IPS-20b (cell line): ENCODE data around the gene TRMT1.
A peak's percentile ranks its signal among the peaks of the same experiment; 100 is the strongest.

Experiments used
- H3K27ac ChIP-seq: one replicate; pipeline ENCODE4 v1.5.1; 2013; ENCODE audit warnings: low read length
- H3K27me3 ChIP-seq: 2 replicates; pipeline ENCODE4 v1.6.1; 2013; ENCODE audit warnings: mild to moderate bottlenecking, low read length, inconsistent platforms; ENCODE audit not compliant: insufficient read depth
- H3K36me3 ChIP-seq: 2 replicates; pipeline ENCODE4 v1.6.1; 2013; ENCODE audit warnings: low read depth, mild to moderate bottlenecking, inconsistent platforms, low read length, moderate library complexity; ENCODE audit not compliant: insufficient read depth
- H3K4me1 ChIP-seq: 2 replicates; pipeline ENCODE4 v1.6.1; 2013; ENCODE audit warnings: mild to moderate bottlenecking, control low read depth, inconsistent platforms, low read length, moderate library complexity; ENCODE audit not compliant: insufficient read depth
- H3K4me3 ChIP-seq: 2 replicates; pipeline ENCODE4 v1.5.1; 2013; ENCODE audit warnings: mild to moderate bottlenecking, low read length, inconsistent platforms
- H3K9ac ChIP-seq: 2 replicates; pipeline ENCODE4 v1.6.1; 2013; ENCODE audit warnings: low read depth, mild to moderate bottlenecking, inconsistent platforms, low read length, moderate library complexity
- H3K9me3 ChIP-seq: 2 replicates; pipeline ENCODE4 v1.6.1; 2013; ENCODE audit warnings: mild to moderate bottlenecking, low read depth, low read length, inconsistent platforms; ENCODE audit not compliant: insufficient read depth

TRMT1 gene

GRCh38 chr19:13119627-13120026 lies 3.1 kb upstream of the TRMT1 start:
- Histone ChIP-seq H3K9me3 (no peaks in the 10 kb centered on the region), H3K4me1 (peaks cover 18% of the 10 kb centered on the region), H3K27me3 (no peaks in the 10 kb centered on the region), H3K27ac (peak overlapping the region; percentile 32), H3K36me3 (peaks cover 33% of the 10 kb centered on the region), H3K4me3 (peak overlapping the region; percentile 82), H3K9ac (peak overlapping the region; percentile 81; the same call in 1 of the 2 replicates)

DNA sequence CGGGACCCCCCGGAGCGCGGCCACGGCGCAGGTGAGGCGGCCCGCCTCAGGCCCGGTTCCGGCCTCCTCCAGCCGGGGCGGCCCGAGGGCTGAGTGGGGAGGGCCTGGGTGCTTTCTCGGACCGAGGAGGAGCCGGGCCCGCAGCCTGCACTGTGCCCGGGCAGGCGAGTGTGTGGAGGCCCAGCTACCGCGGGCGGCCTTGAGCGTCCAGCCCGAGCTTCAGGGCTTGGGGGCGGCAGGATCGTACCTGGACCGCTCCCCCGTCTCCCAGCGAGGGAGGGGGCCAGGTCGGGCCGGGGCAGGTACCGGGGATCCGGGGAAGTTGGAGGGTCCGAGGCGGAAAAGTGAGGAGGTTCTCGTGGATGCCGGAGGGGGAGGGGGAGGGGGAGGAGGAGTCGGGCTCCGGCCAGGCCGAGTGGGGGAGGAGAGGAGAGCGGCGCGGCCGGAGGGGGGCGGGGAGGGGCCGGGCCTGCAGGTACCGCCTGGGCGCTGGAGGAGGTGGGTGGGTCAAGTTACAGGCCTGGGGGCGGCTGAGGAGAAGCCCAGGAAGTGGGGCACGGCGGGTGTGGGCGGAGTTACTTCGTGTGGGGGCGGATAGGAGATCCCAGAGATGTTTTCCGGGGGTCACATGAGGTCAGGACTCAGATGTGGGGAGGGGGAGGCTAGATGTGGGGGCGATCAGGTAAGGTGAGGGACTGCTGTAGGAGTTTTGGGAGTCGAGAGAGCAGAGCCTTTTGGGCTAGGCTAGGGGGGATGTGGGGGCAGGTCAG lies 2.1 kb upstream of the TRMT1 start:
- H3K4me1 ChIP-seq = peaks cover 18% of the 10 kb centered on the region

DNA sequence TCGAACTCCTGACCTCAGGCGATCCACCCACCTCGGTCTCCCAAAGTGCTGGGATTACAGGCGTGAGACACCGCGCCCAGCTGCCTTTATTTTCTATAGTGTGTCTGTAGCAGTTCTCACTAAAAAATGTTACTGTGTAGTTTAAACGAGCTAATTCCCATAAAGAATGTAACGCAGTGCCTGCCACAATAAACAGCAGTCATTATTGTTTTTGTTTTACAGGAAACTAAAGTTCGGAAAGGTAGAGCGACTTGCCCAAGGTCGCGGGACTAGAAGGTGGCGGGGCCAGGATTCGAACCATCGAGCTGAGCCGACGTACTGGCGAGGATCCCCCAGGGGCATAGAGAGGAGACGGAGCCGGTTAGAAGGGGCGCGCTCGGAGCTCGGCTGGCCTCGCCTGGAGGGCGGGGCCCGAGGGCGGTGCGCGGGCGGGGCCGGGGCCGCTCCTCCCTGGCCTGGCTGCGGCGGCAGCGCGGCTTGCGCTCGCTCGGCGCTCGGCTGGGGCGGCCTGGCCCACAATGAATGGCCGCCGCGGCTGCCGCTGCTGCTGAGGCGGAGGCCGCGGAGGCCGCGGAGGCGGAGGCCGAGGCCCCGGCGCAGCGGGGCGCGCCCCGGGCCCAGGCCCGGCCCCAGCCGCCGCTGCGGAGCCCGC lies 1.4 kb upstream of the TRMT1 start, which contains the start of gene NACC1:
TSS of gene NACC1 (plus strand) at position 493 of the 652 bp plus-strand sequence. CDS start 16,944 bp downstream, outside the sequence.
- peak within 1 kb of the TSS; percentile 95 for H3K4me3 ChIP-seq
- H3K27me3 ChIP-seq = no peaks in the 10 kb centered on the region

More for the DNA sequence above, 2.1 kb upstream of the TRMT1 start:
- Histone ChIP-seq H3K27ac (peak overlapping the region; percentile 80), H3K36me3 (peaks cover 36% of the 10 kb centered on the region), H3K4me3 (peak overlapping the region; percentile 82), H3K9ac (peak overlapping the region; percentile 95), H3K27me3 (no peaks in the 10 kb centered on the region), H3K9me3 (no peaks in the 10 kb centered on the region)

DNA sequence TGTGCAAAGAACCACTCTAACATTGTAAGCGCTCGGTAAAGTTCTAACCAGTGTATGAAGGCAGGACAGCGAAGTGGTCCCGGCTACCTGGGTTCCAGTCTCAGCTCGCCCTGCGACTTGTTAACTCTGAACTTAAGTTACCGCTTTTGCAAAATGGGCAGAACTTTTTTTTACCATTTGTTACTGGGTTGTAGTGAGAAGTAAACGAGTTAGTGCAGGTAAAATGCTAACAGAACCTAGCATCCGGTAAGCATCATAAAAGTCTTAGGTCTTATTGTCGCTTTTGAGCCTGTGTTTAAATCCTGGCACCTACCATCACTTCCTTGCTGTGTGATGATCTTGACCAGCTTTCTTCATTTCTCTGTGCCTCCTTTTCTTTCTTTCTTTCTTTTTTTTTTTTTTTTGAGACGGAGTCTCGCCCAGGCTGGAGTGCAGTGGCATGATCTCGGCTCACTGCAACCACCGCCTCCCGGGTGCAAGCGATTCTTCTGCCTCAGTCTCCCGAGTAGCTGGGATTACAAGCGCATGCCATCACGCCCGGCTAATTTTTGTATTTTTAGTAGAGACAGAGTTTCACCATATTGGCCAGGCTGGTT lies 734 bp upstream of the TRMT1 start:
- H3K4me3 ChIP-seq = peak overlapping the region; percentile 95
- peaks cover 47% of the 10 kb centered on the region for H3K36me3 ChIP-seq
- no peaks in the 10 kb centered on the region for H3K9me3 ChIP-seq
- H3K9ac ChIP-seq = peak overlapping the region; percentile 94; the same call in 1 of the 2 replicates
- no peak overlapping the region for H3K27ac ChIP-seq
- H3K4me1 ChIP-seq = peaks cover 18% of the 10 kb centered on the region
- H3K27me3 ChIP-seq = no peaks in the 10 kb centered on the region

More for the DNA sequence above, 1.4 kb upstream of the TRMT1 start, which contains the start of gene NACC1:
- peaks cover 41% of the 10 kb centered on the region for H3K36me3 ChIP-seq
- peak within 1 kb of the TSS; percentile 95 for H3K9ac ChIP-seq
- H3K9me3 ChIP-seq = no peaks in the 10 kb centered on the region
- H3K27ac ChIP-seq = peak within 1 kb of the TSS; percentile 80
- H3K4me1 ChIP-seq = peaks cover 18% of the 10 kb centered on the region

GRCh38 chr19:13115936-13116281 lies 631 bp downstream of the TRMT1 start:
- Histone ChIP-seq H3K36me3 (peaks cover 36% of the 10 kb centered on the region), H3K4me1 (peaks cover 18% of the 10 kb centered on the region), H3K27me3 (no peaks in the 10 kb centered on the region), H3K9me3 (no peaks in the 10 kb centered on the region), H3K27ac (no peak overlapping the region), H3K9ac (peak overlapping the region; percentile 94), H3K4me3 (peak overlapping the region; percentile 95)

DNA sequence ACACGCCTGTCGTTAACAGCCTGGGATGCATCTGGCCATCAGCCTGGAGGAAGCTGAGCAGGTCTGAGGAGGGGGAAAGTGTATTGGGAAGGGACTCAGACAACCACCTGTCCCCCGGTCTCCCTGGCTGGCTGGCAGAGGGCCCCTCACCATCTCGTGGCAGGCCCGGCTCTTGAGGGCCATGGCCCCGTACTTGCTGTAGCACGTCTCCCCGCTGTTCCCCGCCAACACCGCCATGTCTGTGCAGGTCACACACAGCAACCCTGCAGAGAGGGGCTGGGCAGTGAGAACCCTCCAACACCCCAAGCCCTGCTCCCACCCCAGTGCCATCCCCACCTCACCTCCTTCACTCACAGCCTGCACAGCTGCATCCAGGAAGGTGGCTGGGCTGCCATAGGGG lies 4.0 kb downstream of the TRMT1 start:
- Histone ChIP-seq H3K4me3 (no peak overlapping the region), H3K27me3 (no peaks in the 10 kb centered on the region), H3K9me3 (no peaks in the 10 kb centered on the region), H3K36me3 (peaks cover 43% of the 10 kb centered on the region), H3K4me1 (no peaks in the 10 kb centered on the region), H3K27ac (no peak overlapping the region), H3K9ac (no peak overlapping the region)

GRCh38 chr19:13110099-13110610 lies 6.4 kb downstream of the TRMT1 start:
- Histone ChIP-seq H3K27me3 (no peaks in the 10 kb centered on the region), H3K9me3 (no peaks in the 10 kb centered on the region), H3K4me1 (no peaks in the 10 kb centered on the region), H3K9ac (no peak overlapping the region), H3K36me3 (peaks cover 52% of the 10 kb centered on the region), H3K4me3 (no peak overlapping the region), H3K27ac (no peak overlapping the region)

DNA sequence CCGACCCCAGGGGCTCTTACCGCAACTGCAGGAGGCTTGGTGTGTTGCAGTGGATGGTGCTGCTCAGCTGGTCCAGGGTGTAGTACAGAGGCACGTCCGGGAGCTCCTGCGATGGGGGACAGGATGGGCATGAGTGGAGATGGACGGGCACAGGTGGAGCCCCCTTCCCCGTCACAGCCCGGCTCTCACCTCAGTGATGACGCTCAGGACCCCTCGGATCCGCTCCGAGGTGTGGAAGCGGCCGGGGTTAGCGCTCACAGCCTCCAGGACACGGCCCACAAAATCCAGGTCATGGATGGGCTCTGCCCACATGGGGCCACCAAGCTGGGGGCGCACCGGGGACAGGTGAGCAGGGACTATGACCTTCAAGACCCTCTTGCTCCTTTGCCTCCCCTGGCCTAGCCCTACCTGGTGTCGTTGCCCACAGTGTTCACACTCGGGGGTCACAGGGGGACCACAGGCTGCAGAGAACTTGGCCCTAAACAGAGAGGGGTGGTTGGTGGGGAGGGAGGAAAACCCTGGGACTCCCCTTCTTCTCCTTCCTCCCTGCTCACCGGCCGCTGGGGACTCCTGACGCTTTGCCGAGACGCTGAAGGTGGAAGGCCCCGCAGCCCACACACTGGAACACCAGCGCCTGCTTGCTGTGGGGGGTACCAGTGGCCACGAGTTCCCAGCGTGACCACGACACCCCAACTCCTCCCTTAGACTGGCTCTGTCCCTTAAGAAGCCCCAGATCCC lies 7.0 kb downstream of the TRMT1 start:
- H3K36me3 ChIP-seq = peaks cover 45% of the 10 kb centered on the region

GRCh38 chr19:13104848-13105711 lies 11.5 kb downstream of the TRMT1 start:
- H3K4me1 ChIP-seq = no peaks in the 10 kb centered on the region
- H3K9me3 ChIP-seq = no peaks in the 10 kb centered on the region
- H3K36me3 ChIP-seq = peaks cover 24% of the 10 kb centered on the region
- H3K9ac ChIP-seq = no peak overlapping the region
- H3K27me3 ChIP-seq = peaks cover 35% of the 10 kb centered on the region
- no peak overlapping the region for H3K4me3 ChIP-seq
- no peak overlapping the region for H3K27ac ChIP-seq

More for the DNA sequence above, 7.0 kb downstream of the TRMT1 start:
- no peak overlapping the region for H3K9ac ChIP-seq
- no peak overlapping the region for H3K27ac ChIP-seq
- H3K4me3 ChIP-seq = no peak overlapping the region
- no peaks in the 10 kb centered on the region for H3K9me3 ChIP-seq
- no peaks in the 10 kb centered on the region for H3K27me3 ChIP-seq
- H3K4me1 ChIP-seq = no peaks in the 10 kb centered on the region

DNA sequence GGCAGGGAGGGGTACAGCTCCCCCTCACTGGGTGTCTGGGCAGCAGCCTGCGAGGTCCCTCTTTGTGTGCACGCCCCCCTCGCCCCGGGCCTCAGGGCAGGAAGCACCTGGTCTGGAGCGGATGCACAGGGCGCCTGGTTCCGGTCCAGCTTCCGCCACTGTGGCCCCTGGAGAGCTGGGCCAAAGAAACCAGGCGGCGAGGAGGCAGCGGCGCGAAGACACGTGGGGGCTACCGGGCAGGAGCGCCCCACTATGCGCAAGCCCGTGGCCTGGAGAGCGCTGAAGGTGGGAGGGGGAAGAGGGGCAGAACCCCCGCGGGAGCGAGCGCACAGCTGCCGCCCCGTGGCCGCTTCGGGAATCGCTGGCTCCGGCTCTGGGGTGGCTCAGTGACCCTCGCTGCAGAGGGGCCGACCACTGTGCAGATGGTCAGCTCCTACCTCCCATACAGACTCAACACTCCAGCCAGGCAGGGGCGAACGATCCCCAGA lies 12.1 kb downstream of the TRMT1 start:
- no peak overlapping the region for H3K27ac ChIP-seq
- no peak overlapping the region for H3K9ac ChIP-seq
- H3K27me3 ChIP-seq = peaks cover 41% of the 10 kb centered on the region
- no peaks in the 10 kb centered on the region for H3K4me1 ChIP-seq
- H3K36me3 ChIP-seq = peaks cover 17% of the 10 kb centered on the region
- no peak overlapping the region for H3K4me3 ChIP-seq
- no peaks in the 10 kb centered on the region for H3K9me3 ChIP-seq
